Parathyroid adenoma (tissue), 2 donors: ENCODE measurements around the gene ELAVL4.

Source experiments
- H2AFZ ChIP-seq: fragments of 300-600 bp; sonication (generic); one replicate; pipeline ENCODE4 v1.7.0; 2017; ENCODE audit warnings: antibody characterized with exemption, mild to moderate bottlenecking
- H3K27ac ChIP-seq: fragments of 300-600 bp; sonication (generic); one replicate; pipeline ENCODE4 v1.7.0; 2017
- H3K27me3 ChIP-seq: fragments of 300-600 bp; sonication (generic); one replicate; pipeline ENCODE4 v1.7.0; 2017; ENCODE audit warnings: low read length; ENCODE audit not compliant: control insufficient read depth, insufficient read depth
- H3K36me3 ChIP-seq: fragments of 300-600 bp; sonication (generic); one replicate; pipeline ENCODE4 v1.7.0; 2017; ENCODE audit warnings: low read length; ENCODE audit not compliant: control insufficient read depth, insufficient read depth
- H3K4me1 ChIP-seq: fragments of 300-600 bp; sonication (generic); one replicate; pipeline ENCODE4 v1.7.0; 2017; ENCODE audit warnings: control low read depth
- H3K4me2 ChIP-seq: fragments of 300-600 bp; sonication (generic); one replicate; pipeline ENCODE4 v1.7.0; 2017; ENCODE audit warnings: low read length
- H3K4me3 ChIP-seq: fragments of 300-600 bp; sonication (generic); one replicate; pipeline ENCODE4 v1.7.0; 2017; ENCODE audit warnings: low read depth, low read length
- H3K79me2 ChIP-seq: fragments of 300-600 bp; sonication (generic); one replicate; pipeline ENCODE4 v1.7.0; 2017; ENCODE audit warnings: control low read depth
- H3K9ac ChIP-seq: fragments of 300-600 bp; sonication (generic); one replicate; pipeline ENCODE4 v1.7.0; 2017; ENCODE audit warnings: mild to moderate bottlenecking
- H3K9me3 ChIP-seq: fragments of 300-600 bp; sonication (generic); one replicate; pipeline ENCODE4 v1.7.0; 2017; ENCODE audit warnings: low read length; ENCODE audit not compliant: control insufficient read depth
- TF ChIP-seq, protein P1 (sequence below): fragments of 300-600 bp; sonication (generic); IDR thresholded peaks from one replicate; pipeline ENCODE4 v1.7.0; 2017; ENCODE audit warnings: antibody characterized with exemption, mild to moderate bottlenecking
- donor health status: primary hyperparathyroidism.

ELAVL4 gene

DNA sequence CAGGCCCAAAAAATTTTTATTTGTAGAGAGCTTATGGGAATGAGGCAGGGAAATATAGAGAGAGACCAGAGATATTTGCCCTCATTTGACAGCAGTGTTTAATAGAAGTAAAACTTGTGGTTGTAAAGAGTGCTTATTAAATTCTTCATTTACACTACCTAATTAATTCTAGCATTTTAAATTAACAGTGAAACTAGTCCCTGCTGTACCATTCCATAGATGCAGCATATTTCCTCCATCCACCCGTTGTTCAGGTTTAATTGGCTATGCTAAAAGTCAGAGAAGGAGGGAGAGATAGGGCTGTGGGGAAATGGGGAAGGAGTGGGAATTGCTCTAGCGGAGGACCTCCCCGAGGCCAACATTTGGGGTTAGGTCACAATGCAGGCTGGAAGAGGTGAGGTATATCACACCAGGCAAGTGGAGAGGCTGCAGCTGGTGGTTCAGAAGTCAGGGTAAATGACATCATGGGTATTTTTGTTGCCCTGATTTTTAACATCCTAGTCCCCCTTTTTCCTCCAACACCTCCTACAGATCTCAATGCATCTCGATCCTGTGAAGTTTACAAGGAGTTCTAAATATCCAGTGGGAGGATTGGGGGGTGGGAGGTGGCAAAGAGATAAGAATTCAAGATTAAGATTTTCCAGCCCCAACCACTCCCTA, 38.6 kb downstream of the ELAVL4 start:
- Histone ChIP-seq H3K79me2 (no peaks in the 10 kb centered on the region), H3K9me3 (no peaks in the 10 kb centered on the region), H3K4me2 (no peak overlapping the region), H2AFZ (no peak overlapping the region), H3K36me3 (no peaks in the 10 kb centered on the region), H3K27me3 (no peaks in the 10 kb centered on the region), H3K4me3 (no peak overlapping the region), H3K4me1 (no peaks in the 10 kb centered on the region), H3K9ac (no peak overlapping the region), H3K27ac (no peak overlapping the region)
- TF ChIP-seq, protein P1, sequence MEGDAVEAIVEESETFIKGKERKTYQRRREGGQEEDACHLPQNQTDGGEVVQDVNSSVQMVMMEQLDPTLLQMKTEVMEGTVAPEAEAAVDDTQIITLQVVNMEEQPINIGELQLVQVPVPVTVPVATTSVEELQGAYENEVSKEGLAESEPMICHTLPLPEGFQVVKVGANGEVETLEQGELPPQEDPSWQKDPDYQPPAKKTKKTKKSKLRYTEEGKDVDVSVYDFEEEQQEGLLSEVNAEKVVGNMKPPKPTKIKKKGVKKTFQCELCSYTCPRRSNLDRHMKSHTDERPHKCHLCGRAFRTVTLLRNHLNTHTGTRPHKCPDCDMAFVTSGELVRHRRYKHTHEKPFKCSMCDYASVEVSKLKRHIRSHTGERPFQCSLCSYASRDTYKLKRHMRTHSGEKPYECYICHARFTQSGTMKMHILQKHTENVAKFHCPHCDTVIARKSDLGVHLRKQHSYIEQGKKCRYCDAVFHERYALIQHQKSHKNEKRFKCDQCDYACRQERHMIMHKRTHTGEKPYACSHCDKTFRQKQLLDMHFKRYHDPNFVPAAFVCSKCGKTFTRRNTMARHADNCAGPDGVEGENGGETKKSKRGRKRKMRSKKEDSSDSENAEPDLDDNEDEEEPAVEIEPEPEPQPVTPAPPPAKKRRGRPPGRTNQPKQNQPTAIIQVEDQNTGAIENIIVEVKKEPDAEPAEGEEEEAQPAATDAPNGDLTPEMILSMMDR = no peak

DNA sequence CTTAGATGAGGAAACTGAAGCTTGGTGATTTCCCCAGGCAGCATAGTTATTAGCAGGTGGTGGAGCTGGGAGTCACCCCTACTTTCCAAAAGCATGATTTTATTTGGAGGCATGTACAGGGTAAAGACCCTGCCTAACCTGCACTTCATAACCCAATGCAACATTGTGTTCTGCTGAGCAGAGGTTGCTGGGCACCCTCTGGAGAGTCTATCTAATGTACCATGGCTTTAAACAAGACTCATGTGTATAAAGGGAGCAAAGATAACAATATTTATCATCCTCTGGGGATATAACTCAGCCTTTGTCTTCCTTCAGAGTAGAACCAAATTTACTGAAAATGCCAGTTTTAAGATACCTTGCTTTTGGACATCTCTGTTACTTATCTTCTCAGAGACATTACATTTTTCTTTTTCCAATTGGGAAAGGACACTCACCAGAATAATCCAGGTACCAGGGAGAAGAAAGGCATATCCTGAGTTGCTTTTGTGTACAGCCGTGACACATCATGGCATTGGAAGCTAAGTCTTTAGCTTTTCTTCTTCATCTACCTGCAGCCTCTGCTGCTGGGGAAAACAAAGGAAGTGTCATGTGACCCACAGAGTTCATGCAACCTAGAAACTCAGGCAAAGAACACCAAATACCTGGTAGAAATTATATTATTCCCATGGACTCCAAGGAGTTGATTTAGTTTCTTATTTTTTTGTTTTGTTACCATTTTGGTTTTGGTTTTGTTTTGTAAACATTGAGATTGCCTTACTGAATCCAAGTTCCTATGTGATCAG, 39.6 kb downstream of the ELAVL4 start:
- no peaks in the 10 kb centered on the region for H3K27me3 ChIP-seq
- no peaks in the 10 kb centered on the region for H3K4me1 ChIP-seq
- H3K27ac ChIP-seq = no peak overlapping the region
- H2AFZ ChIP-seq = no peak overlapping the region
- H3K9ac ChIP-seq = no peak overlapping the region
- H3K36me3 ChIP-seq = no peaks in the 10 kb centered on the region
- H3K4me2 ChIP-seq = no peak overlapping the region
- H3K79me2 ChIP-seq = no peaks in the 10 kb centered on the region
- TF ChIP-seq, protein P1 = no peak
- no peaks in the 10 kb centered on the region for H3K9me3 ChIP-seq
- H3K4me3 ChIP-seq = no peak overlapping the region

DNA sequence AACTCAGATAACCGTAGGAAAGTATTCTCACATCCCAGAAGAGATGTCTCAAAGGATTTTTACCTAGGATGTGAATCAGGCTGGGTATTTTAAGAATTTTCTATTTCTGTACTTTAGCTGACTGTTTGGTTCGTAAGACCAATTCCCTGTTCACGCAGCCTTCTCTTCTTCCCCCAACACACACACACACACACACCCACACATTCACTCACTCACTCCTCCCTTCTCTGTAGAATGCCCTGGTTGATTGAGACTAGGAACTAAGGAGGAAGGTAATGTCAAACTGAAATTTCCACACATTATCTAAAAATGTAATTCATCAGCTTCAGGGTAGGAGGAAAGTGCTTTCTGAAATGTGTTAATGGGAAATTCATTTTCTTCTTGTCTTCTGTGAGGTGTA, 43.5 kb downstream of the ELAVL4 start:
- Histone ChIP-seq H3K27me3 (no peaks in the 10 kb centered on the region), H3K9me3 (no peaks in the 10 kb centered on the region), H3K4me3 (no peak overlapping the region), H3K4me1 (no peaks in the 10 kb centered on the region), H3K27ac (no peak overlapping the region), H2AFZ (no peak overlapping the region), H3K9ac (no peak overlapping the region), H3K4me2 (no peak overlapping the region), H3K36me3 (no peaks in the 10 kb centered on the region), H3K79me2 (no peaks in the 10 kb centered on the region)
- TF ChIP-seq, protein P1 = no peak

DNA sequence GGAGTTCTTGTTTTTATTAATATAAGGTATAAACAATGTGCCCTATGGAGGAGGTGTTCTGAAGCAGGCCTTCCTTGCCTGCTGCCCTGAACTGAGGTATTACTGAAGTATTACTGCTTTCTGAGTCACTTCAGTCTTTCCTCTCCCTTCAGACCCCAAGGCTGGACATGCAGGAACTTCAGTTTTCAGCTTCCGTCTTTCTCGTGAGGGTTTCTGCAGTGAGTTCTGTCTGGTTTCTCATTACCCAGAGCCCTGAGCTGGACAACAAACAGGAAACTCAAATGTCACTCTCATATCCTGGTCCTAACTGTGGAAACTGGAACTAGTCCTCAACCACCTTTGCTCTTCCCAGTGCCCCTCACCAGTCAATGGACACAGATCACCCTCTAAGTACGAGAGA, 46.8 kb downstream of the ELAVL4 start:
- no peak overlapping the region for H3K9ac ChIP-seq
- TF ChIP-seq, protein P1 = no peak
- H2AFZ ChIP-seq = no peak overlapping the region
- no peak overlapping the region for H3K4me2 ChIP-seq
- no peaks in the 10 kb centered on the region for H3K27me3 ChIP-seq
- H3K4me1 ChIP-seq = no peaks in the 10 kb centered on the region
- no peaks in the 10 kb centered on the region for H3K79me2 ChIP-seq
- H3K9me3 ChIP-seq = no peaks in the 10 kb centered on the region
- H3K4me3 ChIP-seq = no peak overlapping the region
- no peak overlapping the region for H3K27ac ChIP-seq
- H3K36me3 ChIP-seq = no peaks in the 10 kb centered on the region
